IPS DF 6.9 (cell line): ENCODE results near the gene PIP5KL1.

ENCODE experiments used
- DNase-seq: peaks from one replicate; pipeline ENCODE4 v3.0.0-alpha.2; 2013; ENCODE audit warnings: low read depth, low spot score
- H3K27ac ChIP-seq: one replicate; pipeline ENCODE4 v1.5.1; 2013; ENCODE audit warnings: low read length, control low read depth
- H3K27me3 ChIP-seq: 2 replicates; pipeline ENCODE4 v1.6.1; 2013; ENCODE audit warnings: mild to moderate bottlenecking, low read length; ENCODE audit not compliant: control insufficient read depth, insufficient read depth
- H3K36me3 ChIP-seq: 2 replicates; pipeline ENCODE4 v1.6.1; 2013; ENCODE audit warnings: low read length; ENCODE audit not compliant: control insufficient read depth, insufficient read depth
- H3K4me1 ChIP-seq: 2 replicates; pipeline ENCODE4 v1.6.1; 2013; ENCODE audit warnings: low read length; ENCODE audit not compliant: control insufficient read depth, insufficient read depth
- H3K4me3 ChIP-seq: 2 replicates; pipeline ENCODE4 v1.5.1; 2013; ENCODE audit warnings: mild to moderate bottlenecking, low read length
- H3K9me3 ChIP-seq: 2 replicates; pipeline ENCODE4 v1.6.1; 2013; ENCODE audit warnings: low read length, inconsistent platforms; ENCODE audit not compliant: control insufficient read depth, insufficient read depth
- WGBS: extraction: QIAGEN DNeasy Blood & Tissue Kit; methylation state at CpG from one replicate; pipeline ENCODE4 v1.1.7; 2013; ENCODE audit warnings: mixed read lengths, missing lambda C conversion rate; ENCODE audit not compliant: insufficient read length, insufficient coverage; 5-methylcytosine and 5-hydroxymethylcytosine counted together

Gene PIP5KL1

GRCh38 chr9:127946728-127947127 lies 16.2 kb upstream of the PIP5KL1 start:
- 0 out of 2 replicates have a peak, but pooled peaks cover 2% of the 10 kb centered on the region for H3K4me1 ChIP-seq
- no peak overlapping the region for H3K4me3 ChIP-seq
- no CpG with 5 or more reads among the region's 3 CpGs for WGBS
- DNase-seq, result no peak
- peaks cover 16% of the 10 kb centered on the region for H3K36me3 ChIP-seq
- H3K27me3 ChIP-seq, result no peaks in the 10 kb centered on the region
- H3K9me3 ChIP-seq, result no peaks in the 10 kb centered on the region
- no peak overlapping the region for H3K27ac ChIP-seq

GRCh38 chr9:127945942-127946341 lies 15.4 kb upstream of the PIP5KL1 start:
- H3K4me1 ChIP-seq, result 0 out of 2 replicates have a peak, but pooled peaks cover 2% of the 10 kb centered on the region
- no peak overlapping the region for H3K27ac ChIP-seq
- H3K27me3 ChIP-seq, result no peaks in the 10 kb centered on the region
- H3K4me3 ChIP-seq, result no peak overlapping the region
- no peaks in the 10 kb centered on the region for H3K9me3 ChIP-seq
- no peak for DNase-seq
- WGBS, result no CpG with 5 or more reads among the region's 9 CpGs
- H3K36me3 ChIP-seq, result peaks cover 16% of the 10 kb centered on the region

- Histone ChIP-seq H3K4me1 (0 out of 2 replicates have a peak, but pooled peaks cover 2% of the 10 kb centered on the region), H3K27ac (no peak overlapping the region)
- WGBS, result no CpG with 5 or more reads among the region's 24 CpGs
Measured at GRCh38 chr9:127945338-127945737, 14.8 kb upstream of the PIP5KL1 start.

GRCh38 chr9:127944586-127945218 lies 14.1 kb upstream of the PIP5KL1 start:
- Histone ChIP-seq H3K9me3 (no peaks in the 10 kb centered on the region), H3K36me3 (peaks cover 16% of the 10 kb centered on the region), H3K27ac (no peak overlapping the region), H3K4me3 (no peak overlapping the region), H3K4me1 (0 out of 2 replicates have a peak, but pooled peaks cover 2% of the 10 kb centered on the region), H3K27me3 (no peaks in the 10 kb centered on the region)
- no CpG with 5 or more reads among the region's 38 CpGs for WGBS
- no peak for DNase-seq

More at GRCh38 chr9:127945338-127945737, 14.8 kb upstream of the PIP5KL1 start:
- Histone ChIP-seq H3K36me3 (peaks cover 16% of the 10 kb centered on the region), H3K4me3 (no peak overlapping the region), H3K9me3 (no peaks in the 10 kb centered on the region), H3K27me3 (no peaks in the 10 kb centered on the region)
- DNase-seq, result no peak

GRCh38 chr9:127943731-127944144 lies 13.2 kb upstream of the PIP5KL1 start:
- Histone ChIP-seq H3K27me3 (no peaks in the 10 kb centered on the region), H3K9me3 (no peaks in the 10 kb centered on the region), H3K36me3 (peaks cover 16% of the 10 kb centered on the region), H3K27ac (no peak overlapping the region), H3K4me1 (0 out of 2 replicates have a peak, but pooled peaks cover 2% of the 10 kb centered on the region), H3K4me3 (no peak overlapping the region)
- no peak for DNase-seq
- no CpG with 5 or more reads among the region's 13 CpGs for WGBS

GRCh38 chr9:127943011-127943662 lies 12.6 kb upstream of the PIP5KL1 start:
- H3K36me3 ChIP-seq, result peaks cover 16% of the 10 kb centered on the region

GRCh38 chr9:127942216-127943010 lies 11.8 kb upstream of the PIP5KL1 start:
- H3K4me1 ChIP-seq, result 0 out of 2 replicates have a peak, but pooled peaks cover 2% of the 10 kb centered on the region
- H3K9me3 ChIP-seq, result no peaks in the 10 kb centered on the region
- H3K27me3 ChIP-seq, result no peaks in the 10 kb centered on the region
- no peak overlapping the region for H3K4me3 ChIP-seq
- no peak for DNase-seq
- no CpG with 5 or more reads among the region's 18 CpGs for WGBS
- H3K36me3 ChIP-seq, result peaks cover 16% of the 10 kb centered on the region
- no peak overlapping the region for H3K27ac ChIP-seq

More at GRCh38 chr9:127943011-127943662, 12.6 kb upstream of the PIP5KL1 start:
- no peaks in the 10 kb centered on the region for H3K27me3 ChIP-seq
- 0 out of 2 replicates have a peak, but pooled peaks cover 2% of the 10 kb centered on the region for H3K4me1 ChIP-seq
- no peak for DNase-seq
- H3K27ac ChIP-seq, result no peak overlapping the region
- no peak overlapping the region for H3K4me3 ChIP-seq
- H3K9me3 ChIP-seq, result no peaks in the 10 kb centered on the region
- no CpG with 5 or more reads among the region's 14 CpGs for WGBS

- Histone ChIP-seq H3K9me3 (no peaks in the 10 kb centered on the region), H3K4me1 (0 out of 2 replicates have a peak, but pooled peaks cover 2% of the 10 kb centered on the region), H3K36me3 (peaks cover 16% of the 10 kb centered on the region), H3K27me3 (no peaks in the 10 kb centered on the region), H3K27ac (no peak overlapping the region), H3K4me3 (no peak overlapping the region)
- DNase-seq, result no peak
- WGBS, result no CpG with 5 or more reads among the region's 3 CpGs
Measured at GRCh38 chr9:127941961-127942215, 11.3 kb upstream of the PIP5KL1 start.

GRCh38 chr9:127941062-127941960 lies 10.7 kb upstream of the PIP5KL1 start:
- H3K4me3 ChIP-seq, result no peak overlapping the region
- no peaks in the 10 kb centered on the region for H3K9me3 ChIP-seq
- DNase-seq, result no peak
- no peaks in the 10 kb centered on the region for H3K27me3 ChIP-seq
- WGBS, result no CpG with 5 or more reads among the region's 18 CpGs
- H3K4me1 ChIP-seq, result peaks cover 2% of the 10 kb centered on the region; the same call in 1 of the 2 replicates
- peaks cover 16% of the 10 kb centered on the region for H3K36me3 ChIP-seq
- H3K27ac ChIP-seq, result no peak overlapping the region

GRCh38 chr9:127940593-127940992 lies 10.0 kb upstream of the PIP5KL1 start:
- H3K27ac ChIP-seq, result no peak overlapping the region

More at GRCh38 chr9:127940593-127940992, 10.0 kb upstream of the PIP5KL1 start:
- no peak for DNase-seq
- Histone ChIP-seq H3K4me1 (peaks cover 2% of the 10 kb centered on the region; the same call in 1 of the 2 replicates), H3K36me3 (peaks cover 14% of the 10 kb centered on the region), H3K9me3 (no peaks in the 10 kb centered on the region), H3K27me3 (no peaks in the 10 kb centered on the region), H3K4me3 (no peak overlapping the region)
- WGBS, result no CpG with 5 or more reads among the region's 4 CpGs
